ENCODE measurements around the gene PPFIBP2.

DNA sequence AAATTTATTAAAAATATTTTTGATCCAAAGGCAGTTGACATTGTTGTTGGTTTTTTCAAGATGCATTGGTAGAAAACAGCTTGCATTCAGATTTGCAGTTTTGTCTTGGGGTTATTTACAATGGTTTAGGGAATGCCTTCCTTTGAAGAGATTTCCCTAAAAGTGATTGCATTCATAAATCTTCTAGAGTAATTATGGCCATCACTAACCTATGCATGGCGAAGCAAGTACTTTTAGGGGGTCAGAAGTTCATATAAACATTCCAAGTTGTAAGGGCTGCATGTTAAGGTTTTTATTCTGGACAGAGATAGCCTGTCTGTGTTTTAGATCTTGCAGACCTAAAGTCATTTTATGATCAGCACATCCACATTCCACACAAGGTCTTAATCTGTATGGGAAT, 53.5 kb downstream of the PPFIBP2 start:
- TF ChIP-seq, protein P1, sequence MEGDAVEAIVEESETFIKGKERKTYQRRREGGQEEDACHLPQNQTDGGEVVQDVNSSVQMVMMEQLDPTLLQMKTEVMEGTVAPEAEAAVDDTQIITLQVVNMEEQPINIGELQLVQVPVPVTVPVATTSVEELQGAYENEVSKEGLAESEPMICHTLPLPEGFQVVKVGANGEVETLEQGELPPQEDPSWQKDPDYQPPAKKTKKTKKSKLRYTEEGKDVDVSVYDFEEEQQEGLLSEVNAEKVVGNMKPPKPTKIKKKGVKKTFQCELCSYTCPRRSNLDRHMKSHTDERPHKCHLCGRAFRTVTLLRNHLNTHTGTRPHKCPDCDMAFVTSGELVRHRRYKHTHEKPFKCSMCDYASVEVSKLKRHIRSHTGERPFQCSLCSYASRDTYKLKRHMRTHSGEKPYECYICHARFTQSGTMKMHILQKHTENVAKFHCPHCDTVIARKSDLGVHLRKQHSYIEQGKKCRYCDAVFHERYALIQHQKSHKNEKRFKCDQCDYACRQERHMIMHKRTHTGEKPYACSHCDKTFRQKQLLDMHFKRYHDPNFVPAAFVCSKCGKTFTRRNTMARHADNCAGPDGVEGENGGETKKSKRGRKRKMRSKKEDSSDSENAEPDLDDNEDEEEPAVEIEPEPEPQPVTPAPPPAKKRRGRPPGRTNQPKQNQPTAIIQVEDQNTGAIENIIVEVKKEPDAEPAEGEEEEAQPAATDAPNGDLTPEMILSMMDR (IDR thresholded peaks at IDR 0.05 in 2 of 3, conservative IDR thresholded peaks at IDR 0.05 in 1 of 3; ENCODE audit: borderline replicate concordance in 1 of 3, insufficient read depth in 1 of 3, low read depth in 2 of 3, low read length in 2 of 3): no peak
- TF ChIP-seq POLR2AphosphoS5 (IDR thresholded peaks at IDR 0.05; ENCODE audit: low read depth, low read length) (no peak), EZH2phosphoT487 (IDR thresholded peaks at IDR 0.05; ENCODE audit: borderline replicate concordance) (no peak), SP1 (IDR thresholded peaks at IDR 0.05; ENCODE audit: low read depth) (no peak), POLR2A (IDR thresholded peaks at IDR 0.05; ENCODE audit: borderline replicate concordance, extremely low read depth, insufficient read depth, insufficient read length) (no peak), TCF7L2 (IDR thresholded peaks at IDR 0.05; ENCODE audit: borderline replicate concordance, extremely low read depth, insufficient read depth, insufficient read length) (no peak)
- TF ChIP-seq, protein P2, sequence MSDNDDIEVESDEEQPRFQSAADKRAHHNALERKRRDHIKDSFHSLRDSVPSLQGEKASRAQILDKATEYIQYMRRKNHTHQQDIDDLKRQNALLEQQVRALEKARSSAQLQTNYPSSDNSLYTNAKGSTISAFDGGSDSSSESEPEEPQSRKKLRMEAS (IDR thresholded peaks at IDR 0.05): no peak

Data from HCT116 (cell line).